Measurements from ENCODE around the gene CADM4. TPM values are rescaled to one million over a fixed set of nuclear protein-coding genes. Genes with fewer than 3 reads are reported as not detected.

Gene CADM4
- total RNA-seq, 1 experiment from 2014 or later: 17.5 TPM

- intact Hi-C loops (cut with micrococcal nuclease; ENCODE audit: unreplicated experiment): no loop called here
- Mint-ChIP-seq H3K4me1 (ENCODE audit: low read depth, unreplicated experiment) (peaks cover 10% of the 10 kb centered on the region), H3K4me3 (ENCODE audit: low read depth, unreplicated experiment) (no peak overlapping the region), H3K27me3 (ENCODE audit: unreplicated experiment) (peaks cover 14% of the 10 kb centered on the region), H3K36me3 (ENCODE audit: insufficient read depth, unreplicated experiment) (no peaks in the 10 kb centered on the region), H3K9me3 (ENCODE audit: low read depth, unreplicated experiment) (no peaks in the 10 kb centered on the region), H3K27ac (ENCODE audit: unreplicated experiment) (no peak overlapping the region)
- no peak for TF ChIP-seq CTCF (IDR thresholded peaks at IDR 0.05; ENCODE audit: unreplicated experiment)
- BruUV-seq (replicated peaks): no TSS peak
- CTCF ChIA-PET: interaction anchor here (0.6 kb wide), 1 partner anchor 313 kb away, joined by 3 read pairs; the partner anchor contains the start of gene PSG9
- no peak for DNase-seq
Measured at GRCh38 chr19:43582495-43582894, 57.2 kb downstream of the CADM4 start.

GRCh38 chr19:43581467-43581866 is 58.2 kb downstream of the CADM4 start:
- Mint-ChIP-seq H3K9me3 (ENCODE audit: low read depth, unreplicated experiment) (no peaks in the 10 kb centered on the region), H3K4me1 (ENCODE audit: low read depth, unreplicated experiment) (peaks cover 10% of the 10 kb centered on the region), H3K27me3 (ENCODE audit: unreplicated experiment) (peaks cover 14% of the 10 kb centered on the region), H3K36me3 (ENCODE audit: insufficient read depth, unreplicated experiment) (no peaks in the 10 kb centered on the region), H3K4me3 (ENCODE audit: low read depth, unreplicated experiment) (no peak overlapping the region), H3K27ac (ENCODE audit: unreplicated experiment) (no peak overlapping the region)
- BruUV-seq (replicated peaks): no TSS peak
- CTCF ChIA-PET: no interaction called here
- DNase-seq: no peak
- TF ChIP-seq CTCF (IDR thresholded peaks at IDR 0.05; ENCODE audit: unreplicated experiment): no peak
- intact Hi-C loops (cut with micrococcal nuclease; ENCODE audit: unreplicated experiment): no loop called here

GRCh38 chr19:43578787-43579186 is 60.9 kb downstream of the CADM4 start:
- no peaks in the 10 kb centered on the region for H3K9me3 Mint-ChIP-seq (ENCODE audit: low read depth, unreplicated experiment)
- CTCF ChIA-PET: interaction anchor here (0.6 kb wide), 1 partner anchor 17 kb away, joined by 5 read pairs; no protein-coding TSS in a partner anchor
- peaks cover 12% of the 10 kb centered on the region for H3K36me3 Mint-ChIP-seq (ENCODE audit: insufficient read depth, unreplicated experiment)
- TF ChIP-seq CTCF (IDR thresholded peaks at IDR 0.05; ENCODE audit: unreplicated experiment): no peak
- H3K4me1 Mint-ChIP-seq (ENCODE audit: low read depth, unreplicated experiment): no peaks in the 10 kb centered on the region
- DNase-seq: no peak
- H3K27me3 Mint-ChIP-seq (ENCODE audit: unreplicated experiment): peaks cover 14% of the 10 kb centered on the region
- no peak overlapping the region for H3K27ac Mint-ChIP-seq (ENCODE audit: unreplicated experiment)
- intact Hi-C loops (cut with micrococcal nuclease; ENCODE audit: unreplicated experiment): no loop called here
- no peak overlapping the region for H3K4me3 Mint-ChIP-seq (ENCODE audit: low read depth, unreplicated experiment)
- no TSS peak for BruUV-seq (replicated peaks)

- H3K27me3 Mint-ChIP-seq (ENCODE audit: unreplicated experiment): peaks cover 14% of the 10 kb centered on the region
- H3K36me3 Mint-ChIP-seq (ENCODE audit: insufficient read depth, unreplicated experiment): peaks cover 13% of the 10 kb centered on the region
- CTCF ChIA-PET: no interaction called here
- H3K9me3 Mint-ChIP-seq (ENCODE audit: low read depth, unreplicated experiment): no peaks in the 10 kb centered on the region
- intact Hi-C loops (cut with micrococcal nuclease; ENCODE audit: unreplicated experiment): no loop called here
- no peak for TF ChIP-seq CTCF (IDR thresholded peaks at IDR 0.05; ENCODE audit: unreplicated experiment)
- BruUV-seq (replicated peaks): no TSS peak
- peak overlapping the region; percentile 98 for H3K4me3 Mint-ChIP-seq (ENCODE audit: low read depth, unreplicated experiment)
- no peaks in the 10 kb centered on the region for H3K4me1 Mint-ChIP-seq (ENCODE audit: low read depth, unreplicated experiment)
- peak overlapping the region; percentile 95 for H3K27ac Mint-ChIP-seq (ENCODE audit: unreplicated experiment)
- no peak for DNase-seq
Measured at GRCh38 chr19:43575955-43576878, 63.4 kb downstream of the CADM4 start.

Measured in Calu3 (cell line).